ENCODE measurements around the gene SEPHS2. TPM values are rescaled to one million over a fixed set of nuclear protein-coding genes. Genes with fewer than 3 reads are reported as not detected.
A peak's percentile ranks its signal among the peaks of the same experiment; 100 is the strongest.
"Not testable (repeated sequence)": the region's sequence is repeated elsewhere in the genome, so short reads cannot be mapped to it uniquely, and the experiment has no call there.

SEPHS2 gene
- total and polyA plus RNA-seq, 4 donors: 6.8 to 37.1 (median 24.0) TPM

DNA sequence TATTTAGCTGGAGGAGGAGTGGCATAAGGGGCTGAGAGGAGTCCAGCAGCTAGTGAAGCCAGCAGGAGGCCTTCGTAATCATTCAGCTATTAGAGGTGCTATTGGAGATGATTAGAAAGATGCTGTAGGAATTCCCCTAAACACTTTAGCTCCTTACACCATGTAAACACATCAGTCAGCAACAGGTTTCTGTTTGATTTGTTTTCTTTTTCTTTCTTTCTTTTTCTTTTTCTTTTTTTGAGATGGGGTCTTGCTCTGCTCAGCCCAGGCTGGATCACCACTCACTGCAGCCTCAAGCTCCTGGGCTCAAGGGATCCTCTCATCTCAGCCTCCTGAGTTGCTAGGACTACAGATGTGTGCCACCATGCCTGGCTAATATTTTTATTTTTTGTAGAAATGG is 10.6 kb upstream of the SEPHS2 start:
- WGBS (ENCODE audit: insufficient coverage): no CpG with 5 or more reads among the region's 1 CpG
- DNase-seq (ENCODE audit: low read depth in 4 of 6, low spot score in 6 of 6): no peak
- Histone ChIP-seq H3K4me3 (ENCODE audit: low read depth, low read length) (no peak overlapping the region), H3K4me1 (ENCODE audit: control insufficient read depth, insufficient read depth, low read length) (no peaks in the 10 kb centered on the region), H3K27me3 (ENCODE audit: control insufficient read depth, insufficient read depth, low read length) (no peaks in the 10 kb centered on the region), H3K27ac (ENCODE audit: low read depth, low read length) (no peak overlapping the region), H3K9me3 (ENCODE audit: control insufficient read depth, insufficient read depth, low read length) (no peaks in the 10 kb centered on the region), H3K36me3 (ENCODE audit: control insufficient read depth, insufficient read depth, low read length) (no peaks in the 10 kb centered on the region)

GRCh38 chr16:30452709-30453580 is 7.3 kb upstream of the SEPHS2 start:
- H3K27ac ChIP-seq (ENCODE audit: low read depth, low read length); H3K4me1 ChIP-seq (ENCODE audit: control insufficient read depth, insufficient read depth, low read length); H3K4me3 ChIP-seq (ENCODE audit: low read depth, low read length); DNase-seq (ENCODE audit: low read depth in 4 of 6, low spot score in 6 of 6); H3K9me3 ChIP-seq (ENCODE audit: control insufficient read depth, insufficient read depth, low read length); H3K27me3 ChIP-seq (ENCODE audit: control insufficient read depth, insufficient read depth, low read length); H3K36me3 ChIP-seq (ENCODE audit: control insufficient read depth, insufficient read depth, low read length): not testable (repeated sequence)
- WGBS (ENCODE audit: insufficient coverage): 85% methylated on average over 5 of the region's 20 CpGs

- DNase-seq (ENCODE audit: low read depth in 4 of 6, low spot score in 6 of 6): no peak
- Histone ChIP-seq H3K36me3 (ENCODE audit: control insufficient read depth, insufficient read depth, low read length) (peaks cover 4% of the 10 kb centered on the region), H3K4me3 (ENCODE audit: low read depth, low read length) (no peak overlapping the region), H3K27me3 (ENCODE audit: control insufficient read depth, insufficient read depth, low read length) (no peaks in the 10 kb centered on the region), H3K27ac (ENCODE audit: low read depth, low read length) (no peak overlapping the region), H3K4me1 (ENCODE audit: control insufficient read depth, insufficient read depth, low read length) (peaks cover 18% of the 10 kb centered on the region), H3K9me3 (ENCODE audit: control insufficient read depth, insufficient read depth, low read length) (no peaks in the 10 kb centered on the region)
- WGBS (ENCODE audit: insufficient coverage): 100% methylated on average over 1 of the region's 3 CpGs
Observed at GRCh38 chr16:30449116-30449435, 3.4 kb upstream of the SEPHS2 start.

- Histone ChIP-seq H3K27ac (ENCODE audit: low read depth, low read length) (no peak overlapping the region), H3K9me3 (ENCODE audit: control insufficient read depth, insufficient read depth, low read length) (peaks cover 2% of the 10 kb centered on the region), H3K4me3 (ENCODE audit: low read depth, low read length) (no peak overlapping the region), H3K27me3 (ENCODE audit: control insufficient read depth, insufficient read depth, low read length) (no peaks in the 10 kb centered on the region), H3K4me1 (ENCODE audit: control insufficient read depth, insufficient read depth, low read length) (peaks cover 20% of the 10 kb centered on the region), H3K36me3 (ENCODE audit: control insufficient read depth, insufficient read depth, low read length) (peaks cover 8% of the 10 kb centered on the region)
- DNase-seq (ENCODE audit: low read depth in 4 of 6, low spot score in 6 of 6): no peak
- WGBS (ENCODE audit: insufficient coverage): 87% methylated on average over 6 of the region's 12 CpGs
Observed at GRCh38 chr16:30447512-30448226, 2.0 kb upstream of the SEPHS2 start.

- H3K9me3 ChIP-seq (ENCODE audit: control insufficient read depth, insufficient read depth, low read length): peaks cover 2% of the 10 kb centered on the region
- peaks cover 12% of the 10 kb centered on the region for H3K36me3 ChIP-seq (ENCODE audit: control insufficient read depth, insufficient read depth, low read length)
- no peaks in the 10 kb centered on the region for H3K27me3 ChIP-seq (ENCODE audit: control insufficient read depth, insufficient read depth, low read length)
- peak overlapping the region; percentile 91 for H3K27ac ChIP-seq (ENCODE audit: low read depth, low read length)
- H3K4me1 ChIP-seq (ENCODE audit: control insufficient read depth, insufficient read depth, low read length): peaks cover 20% of the 10 kb centered on the region
- 90% methylated on average over 5 of the region's 10 CpGs for WGBS (ENCODE audit: insufficient coverage)
- no peak for DNase-seq (ENCODE audit: low read depth in 4 of 6, low spot score in 6 of 6)
- peak overlapping the region; percentile 77 for H3K4me3 ChIP-seq (ENCODE audit: low read depth, low read length)
Observed at GRCh38 chr16:30446203-30446595, 525 bp upstream of the SEPHS2 start.

- no peak for DNase-seq (ENCODE audit: low read depth in 4 of 6, low spot score in 6 of 6)
Observed at GRCh38 chr16:30445149-30445407, 596 bp downstream of the SEPHS2 start.

DNA sequence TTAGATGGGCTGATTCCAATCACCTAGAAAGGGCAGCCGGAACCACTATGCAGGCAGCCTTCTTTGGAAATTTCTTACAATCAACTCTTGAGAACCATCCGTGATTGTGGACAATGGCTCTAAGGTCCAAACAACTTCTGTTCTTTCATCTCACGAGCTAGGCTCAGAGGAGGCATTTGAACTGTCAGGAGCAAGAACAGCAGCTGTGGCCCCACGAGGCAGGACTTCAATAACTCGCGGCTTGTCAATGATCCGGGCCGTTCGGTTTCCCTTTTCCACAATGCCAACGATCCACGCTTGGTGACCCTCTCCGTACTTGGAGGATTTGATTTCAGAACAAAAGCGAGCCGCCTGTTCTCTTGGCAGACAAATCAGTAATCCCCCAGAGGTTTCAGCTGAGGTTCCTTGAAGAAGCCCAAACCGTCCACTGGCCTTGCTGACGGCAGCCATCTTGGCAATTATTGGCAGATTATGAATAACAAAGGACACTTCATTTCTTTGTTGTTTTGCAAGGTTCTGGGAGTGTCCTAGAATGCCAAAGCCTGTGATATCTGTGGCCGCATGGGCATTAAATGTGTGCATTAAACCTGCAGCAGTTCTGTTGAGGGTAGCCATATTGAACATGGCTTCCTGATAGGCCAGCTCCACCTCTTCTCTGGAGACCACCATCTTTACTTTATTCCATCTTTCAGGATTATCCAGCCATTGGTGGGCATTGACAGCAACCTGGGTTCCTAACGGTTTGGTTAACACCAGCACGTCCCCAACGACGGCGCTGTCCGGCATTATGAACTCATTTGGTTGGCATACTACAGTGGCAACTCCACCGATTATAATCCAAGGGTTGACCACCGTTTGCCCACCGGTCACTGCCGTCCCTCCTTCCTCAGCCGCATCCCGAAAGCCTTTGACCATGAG is 1.2 kb downstream of the SEPHS2 start:
- WGBS (ENCODE audit: insufficient coverage): 92% methylated on average over 29 of the region's 29 CpGs
- no peaks in the 10 kb centered on the region for H3K27me3 ChIP-seq (ENCODE audit: control insufficient read depth, insufficient read depth, low read length)
- H3K36me3 ChIP-seq (ENCODE audit: control insufficient read depth, insufficient read depth, low read length): peaks cover 12% of the 10 kb centered on the region
- DNase-seq (ENCODE audit: low read depth in 4 of 6, low spot score in 6 of 6): no peak
- peak overlapping the region; percentile 91 for H3K27ac ChIP-seq (ENCODE audit: low read depth, low read length)
- peak overlapping the region; percentile 77 for H3K4me3 ChIP-seq (ENCODE audit: low read depth, low read length)
- peaks cover 20% of the 10 kb centered on the region for H3K4me1 ChIP-seq (ENCODE audit: control insufficient read depth, insufficient read depth, low read length)
- H3K9me3 ChIP-seq (ENCODE audit: control insufficient read depth, insufficient read depth, low read length): peaks cover 2% of the 10 kb centered on the region

More at GRCh38 chr16:30445149-30445407, 596 bp downstream of the SEPHS2 start:
- peaks cover 12% of the 10 kb centered on the region for H3K36me3 ChIP-seq (ENCODE audit: control insufficient read depth, insufficient read depth, low read length)
- no peaks in the 10 kb centered on the region for H3K27me3 ChIP-seq (ENCODE audit: control insufficient read depth, insufficient read depth, low read length)
- H3K9me3 ChIP-seq (ENCODE audit: control insufficient read depth, insufficient read depth, low read length): peaks cover 2% of the 10 kb centered on the region
- peak overlapping the region; percentile 77 for H3K4me3 ChIP-seq (ENCODE audit: low read depth, low read length)
- peak overlapping the region; percentile 91 for H3K27ac ChIP-seq (ENCODE audit: low read depth, low read length)
- WGBS (ENCODE audit: insufficient coverage): 41% methylated on average over 11 of the region's 11 CpGs
- peaks cover 20% of the 10 kb centered on the region for H3K4me1 ChIP-seq (ENCODE audit: control insufficient read depth, insufficient read depth, low read length)

DNA sequence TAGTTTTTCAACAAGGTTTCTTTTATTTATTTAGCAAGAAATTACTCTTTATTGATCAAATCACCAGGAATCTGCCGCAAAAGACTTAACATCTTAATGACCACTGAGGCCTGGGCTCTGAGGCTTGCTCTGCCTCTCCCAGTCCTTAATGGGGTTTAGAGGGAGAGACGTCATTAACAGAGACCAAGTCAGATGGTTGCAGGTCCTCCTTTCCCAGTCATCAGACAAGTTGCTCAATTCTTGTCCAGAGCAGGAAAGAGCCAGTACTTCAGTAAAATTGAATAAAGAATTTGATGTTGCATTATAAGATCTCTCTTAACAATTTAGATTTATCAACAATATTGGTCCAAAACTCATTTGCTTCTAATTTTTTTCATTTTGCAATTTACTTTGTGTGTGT is 2.0 kb downstream of the SEPHS2 start:
- no peak for DNase-seq (ENCODE audit: low read depth in 4 of 6, low spot score in 6 of 6)
- Histone ChIP-seq H3K27ac (ENCODE audit: low read depth, low read length) (no peak overlapping the region), H3K36me3 (ENCODE audit: control insufficient read depth, insufficient read depth, low read length) (peaks cover 12% of the 10 kb centered on the region), H3K9me3 (ENCODE audit: control insufficient read depth, insufficient read depth, low read length) (peaks cover 2% of the 10 kb centered on the region), H3K4me1 (ENCODE audit: control insufficient read depth, insufficient read depth, low read length) (peaks cover 20% of the 10 kb centered on the region), H3K27me3 (ENCODE audit: control insufficient read depth, insufficient read depth, low read length) (no peaks in the 10 kb centered on the region), H3K4me3 (ENCODE audit: low read depth, low read length) (no peak overlapping the region)
- 60% methylated on average over 1 of the region's 2 CpGs for WGBS (ENCODE audit: insufficient coverage)

DNA sequence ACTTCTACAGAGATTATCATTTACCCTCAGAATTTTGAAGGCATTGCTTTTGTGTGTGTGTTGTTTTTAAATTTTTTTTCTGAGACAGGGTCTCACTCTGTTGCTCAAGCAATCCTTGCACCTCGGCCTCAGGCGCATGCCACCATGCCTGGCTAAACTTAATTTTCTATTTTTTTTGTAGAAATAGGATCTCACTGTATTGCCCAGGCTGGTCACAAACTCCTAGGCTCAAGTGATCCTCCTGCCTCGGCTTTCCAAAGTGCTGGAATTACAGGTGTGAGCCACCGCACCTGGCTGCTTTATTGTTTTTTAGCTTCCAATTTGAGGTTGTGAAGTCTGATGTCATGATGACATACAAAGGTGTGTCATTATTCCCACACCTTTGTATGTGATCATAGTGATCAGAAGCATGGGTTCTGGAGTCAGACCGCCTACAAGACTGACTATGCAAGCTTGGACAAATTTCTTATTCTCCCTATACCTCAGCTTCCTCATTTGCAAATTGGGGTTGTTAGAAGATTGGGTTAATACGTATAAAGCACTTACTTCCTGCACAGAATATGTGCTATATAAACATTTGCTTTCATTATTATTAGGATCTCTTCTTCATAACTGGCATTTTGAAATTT is 5.8 kb downstream of the SEPHS2 start:
- Histone ChIP-seq H3K4me1 (ENCODE audit: control insufficient read depth, insufficient read depth, low read length) (peaks cover 9% of the 10 kb centered on the region), H3K4me3 (ENCODE audit: low read depth, low read length) (no peak overlapping the region), H3K27me3 (ENCODE audit: control insufficient read depth, insufficient read depth, low read length) (no peaks in the 10 kb centered on the region), H3K36me3 (ENCODE audit: control insufficient read depth, insufficient read depth, low read length) (peaks cover 12% of the 10 kb centered on the region), H3K27ac (ENCODE audit: low read depth, low read length) (no peak overlapping the region), H3K9me3 (ENCODE audit: control insufficient read depth, insufficient read depth, low read length) (peaks cover 2% of the 10 kb centered on the region)
- 83% methylated on average over 1 of the region's 6 CpGs for WGBS (ENCODE audit: insufficient coverage)
- no peak for DNase-seq (ENCODE audit: low read depth in 4 of 6, low spot score in 6 of 6)
